OCI-M2 (cell line): Measurements from ENCODE around the gene PPP2R3B.
"Not testable (repeated sequence)": the region's sequence is repeated elsewhere in the genome, so short reads cannot be mapped to it uniquely, and the experiment has no call there.

Source experiments
- DNase-seq: peaks from one replicate; lab custom pipeline; 2025; ENCODE audit not compliant: unreplicated experiment; lab: John Stamatoyannopoulos, UW

Gene PPP2R3B

GRCh38 chrX:305781-306613 is 80.7 kb downstream of the PPP2R3B start:
- not testable (repeated sequence) for DNase-seq

GRCh38 chrX:302975-303374 is 83.7 kb downstream of the PPP2R3B start:
- DNase-seq, result no peak

- no peak for DNase-seq
These were observed 86.4 kb downstream of the PPP2R3B start for GRCh38 chrX:300334-300733.

GRCh38 chrX:298993-299392 is 87.7 kb downstream of the PPP2R3B start:
- no peak for DNase-seq

- DNase-seq, result no peak
These were observed 91.6 kb downstream of the PPP2R3B start for GRCh38 chrX:295136-295535.

- DNase-seq, result no peak
These were observed 93.5 kb downstream of the PPP2R3B start for GRCh38 chrX:292900-293897.

- DNase-seq, result no peak
These were observed 95.3 kb downstream of the PPP2R3B start for GRCh38 chrX:291411-291901.

GRCh38 chrX:290476-291166 is 96.1 kb downstream of the PPP2R3B start:
- DNase-seq, result no peak

- DNase-seq, result no peak
These were observed 98.1 kb downstream of the PPP2R3B start for GRCh38 chrX:288561-288991.

GRCh38 chrX:287670-288069 is 99.0 kb downstream of the PPP2R3B start:
- DNase-seq, result no peak

GRCh38 chrX:285076-285677 is 101.5 kb downstream of the PPP2R3B start:
- no peak for DNase-seq
